ENCODE results near the gene PARD3B. TPM values are rescaled to one million over a fixed set of nuclear protein-coding genes. Genes with fewer than 3 reads are reported as not detected.

The PARD3B gene
- total RNA-seq, 2 donors from 2014 or later, result 14.7 to 25.0 TPM

GRCh38 chr2:205656461-205656860 lies 1111.2 kb downstream of the PARD3B start:
- TF ChIP-seq POLR2A (IDR thresholded peaks at IDR 0.05), result no peak
- TF ChIP-seq POLR2AphosphoS5 (IDR thresholded peaks at IDR 0.05), result no peak
- WGBS, result 82% methylated on average over 7 of the region's 7 CpGs
- H3K4me1 ChIP-seq (replicated peaks), result no peaks in the 10 kb centered on the region
- no peak overlapping the region for H3K27ac ChIP-seq
- DNase-seq (ENCODE audit: low spot score), result no peak
- no peaks in the 10 kb centered on the region for H3K9me3 ChIP-seq
- H3K4me3 ChIP-seq, result no peak overlapping the region
- H3K36me3 ChIP-seq, result no peaks in the 10 kb centered on the region
- no peaks in the 10 kb centered on the region for H3K27me3 ChIP-seq (replicated peaks; ENCODE audit: insufficient read depth)
- intact Hi-C loops (cut with DNase I), result no loop called here

DNA sequence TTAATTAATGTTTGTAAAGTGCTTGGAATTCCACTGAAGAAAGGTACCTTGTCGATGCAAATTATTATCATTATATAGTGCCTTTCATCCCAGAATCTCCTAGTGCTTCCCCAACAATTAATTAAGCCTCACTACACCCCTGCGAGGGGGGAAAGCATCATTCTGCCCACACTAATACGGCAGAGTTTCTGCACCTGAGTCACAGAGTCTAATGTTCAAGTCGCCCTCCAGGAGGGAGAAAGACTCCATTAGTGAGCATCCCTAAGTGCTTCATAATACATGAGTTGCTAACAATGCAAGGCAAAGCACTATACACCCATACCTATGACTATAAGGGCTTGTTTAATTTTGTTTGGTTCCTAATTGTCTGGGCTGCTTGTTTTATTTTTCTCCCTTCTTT lies 1111.7 kb downstream of the PARD3B start:
- TF ChIP-seq POLR2A (IDR thresholded peaks at IDR 0.05) (no peak), POLR2AphosphoS5 (IDR thresholded peaks at IDR 0.05) (no peak)
- TF ChIP-seq, protein P1, sequence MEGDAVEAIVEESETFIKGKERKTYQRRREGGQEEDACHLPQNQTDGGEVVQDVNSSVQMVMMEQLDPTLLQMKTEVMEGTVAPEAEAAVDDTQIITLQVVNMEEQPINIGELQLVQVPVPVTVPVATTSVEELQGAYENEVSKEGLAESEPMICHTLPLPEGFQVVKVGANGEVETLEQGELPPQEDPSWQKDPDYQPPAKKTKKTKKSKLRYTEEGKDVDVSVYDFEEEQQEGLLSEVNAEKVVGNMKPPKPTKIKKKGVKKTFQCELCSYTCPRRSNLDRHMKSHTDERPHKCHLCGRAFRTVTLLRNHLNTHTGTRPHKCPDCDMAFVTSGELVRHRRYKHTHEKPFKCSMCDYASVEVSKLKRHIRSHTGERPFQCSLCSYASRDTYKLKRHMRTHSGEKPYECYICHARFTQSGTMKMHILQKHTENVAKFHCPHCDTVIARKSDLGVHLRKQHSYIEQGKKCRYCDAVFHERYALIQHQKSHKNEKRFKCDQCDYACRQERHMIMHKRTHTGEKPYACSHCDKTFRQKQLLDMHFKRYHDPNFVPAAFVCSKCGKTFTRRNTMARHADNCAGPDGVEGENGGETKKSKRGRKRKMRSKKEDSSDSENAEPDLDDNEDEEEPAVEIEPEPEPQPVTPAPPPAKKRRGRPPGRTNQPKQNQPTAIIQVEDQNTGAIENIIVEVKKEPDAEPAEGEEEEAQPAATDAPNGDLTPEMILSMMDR (IDR thresholded peaks at IDR 0.05), result no peak
- intact Hi-C loops (cut with DNase I), result no loop called here
- no peaks in the 10 kb centered on the region for H3K27me3 ChIP-seq (replicated peaks; ENCODE audit: insufficient read depth)
- H3K9me3 ChIP-seq, result no peaks in the 10 kb centered on the region
- DNase-seq (ENCODE audit: low spot score), result no peak
- H3K4me1 ChIP-seq (replicated peaks), result no peaks in the 10 kb centered on the region
- H3K4me3 ChIP-seq, result no peak overlapping the region
- no peaks in the 10 kb centered on the region for H3K36me3 ChIP-seq
- no peak overlapping the region for H3K27ac ChIP-seq
- WGBS, result 67% methylated on average over 4 of the region's 4 CpGs

GRCh38 chr2:205657579-205657978 lies 1112.3 kb downstream of the PARD3B start:
- no peaks in the 10 kb centered on the region for H3K9me3 ChIP-seq
- H3K27ac ChIP-seq, result no peak overlapping the region
- H3K4me1 ChIP-seq (replicated peaks), result no peaks in the 10 kb centered on the region
- no peaks in the 10 kb centered on the region for H3K36me3 ChIP-seq
- no peak overlapping the region for H3K4me3 ChIP-seq
- no peak for DNase-seq (ENCODE audit: low spot score)
- no peak for TF ChIP-seq POLR2AphosphoS5 (IDR thresholded peaks at IDR 0.05)
- no peak for TF ChIP-seq POLR2A (IDR thresholded peaks at IDR 0.05)
- TF ChIP-seq, protein P1 (IDR thresholded peaks at IDR 0.05), result no peak
- intact Hi-C loops (cut with DNase I), result no loop called here
- WGBS, result 30% methylated on average over 3 of the region's 3 CpGs
- H3K27me3 ChIP-seq (replicated peaks; ENCODE audit: insufficient read depth), result no peaks in the 10 kb centered on the region

GRCh38 chr2:205658068-205658467 lies 1112.8 kb downstream of the PARD3B start:
- Histone ChIP-seq H3K27me3 (replicated peaks; ENCODE audit: insufficient read depth) (no peaks in the 10 kb centered on the region), H3K36me3 (no peaks in the 10 kb centered on the region), H3K27ac (no peak overlapping the region), H3K4me1 (replicated peaks) (no peaks in the 10 kb centered on the region), H3K9me3 (no peaks in the 10 kb centered on the region), H3K4me3 (no peak overlapping the region)
- intact Hi-C loops (cut with DNase I), result no loop called here
- no peak for TF ChIP-seq POLR2AphosphoS5 (IDR thresholded peaks at IDR 0.05)
- TF ChIP-seq POLR2A (IDR thresholded peaks at IDR 0.05), result no peak
- TF ChIP-seq, protein P1 (IDR thresholded peaks at IDR 0.05), result no peak
- DNase-seq (ENCODE audit: low spot score), result no peak
- 41% methylated on average over 2 of the region's 2 CpGs for WGBS

DNA sequence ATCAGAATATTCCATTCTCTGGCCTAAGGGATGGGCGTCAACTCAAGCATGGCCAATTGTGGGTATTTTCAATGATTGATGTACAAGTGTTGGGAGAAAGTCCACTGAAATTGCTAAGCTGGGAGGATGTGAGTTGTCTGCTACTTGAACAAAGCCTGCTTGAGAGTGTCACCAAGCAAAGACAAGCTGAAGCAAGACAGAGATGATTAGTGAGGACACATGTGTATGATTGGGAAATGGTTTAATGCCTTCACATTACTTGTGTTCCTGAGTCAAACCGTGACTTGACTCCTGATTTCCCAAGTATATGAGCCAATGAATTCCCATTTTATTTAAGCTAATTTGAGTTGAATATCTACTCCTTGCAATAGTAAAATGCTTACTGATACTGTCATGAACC lies 1113.3 kb downstream of the PARD3B start:
- DNase-seq (ENCODE audit: low spot score), result no peak
- Histone ChIP-seq H3K9me3 (no peaks in the 10 kb centered on the region), H3K27ac (no peak overlapping the region), H3K27me3 (replicated peaks; ENCODE audit: insufficient read depth) (no peaks in the 10 kb centered on the region), H3K4me3 (no peak overlapping the region), H3K36me3 (no peaks in the 10 kb centered on the region), H3K4me1 (replicated peaks) (no peaks in the 10 kb centered on the region)
- no peak for TF ChIP-seq POLR2A (IDR thresholded peaks at IDR 0.05)
- no peak for TF ChIP-seq POLR2AphosphoS5 (IDR thresholded peaks at IDR 0.05)
- TF ChIP-seq, protein P1 (IDR thresholded peaks at IDR 0.05), result no peak
- intact Hi-C loops (cut with DNase I), result no loop called here
- WGBS, result 98% methylated on average over 2 of the region's 2 CpGs

Measured in prostate gland (tissue), 2 donors.